Natural killer cell treated with Interleukin-12 subunit alpha and Interleukin-12 subunit beta and Interleukin-15 and Interleukin-18, amount 100 ng/mL, for 72 hours (primary cell): ENCODE measurements around the gene HLF. TPM values are rescaled to one million over a fixed set of nuclear protein-coding genes. Genes with fewer than 3 reads are reported as not detected.

ENCODE experiments used
- ATAC-seq, 2 donors: fragments of 150-1000 bp; cut with Tn5 transposase in 1 of 2; sonication (Bioruptor Pico), chemical (Tn5 transposase) in 1 of 2; 2 replicates each; pipeline ENCODE4 v1.10.0; 2021
- DNase-seq: peaks from one replicate; pipeline ENCODE4 v3.0.0; 2022; ENCODE audit warnings: low spot score
- H3K27ac Mint-ChIP-seq, 2 donors: 1 replicate in 1 of 2; 2 replicates in 1 of 2; pipeline ENCODE4 v1.8.0; 2022; ENCODE audit warnings: mixed read lengths in 2 of 2, mild to moderate bottlenecking in 1 of 2, moderate library complexity in 1 of 2
- H3K27me3 Mint-ChIP-seq, 2 donors: 1 replicate in 1 of 2; 2 replicates in 1 of 2; pipeline ENCODE4 v1.8.0; 2022; ENCODE audit warnings: mixed read lengths in 2 of 2
- H3K36me3 Mint-ChIP-seq: one replicate; pipeline ENCODE4 v1.8.0; 2022; ENCODE audit warnings: mixed read lengths
- H3K4me1 Mint-ChIP-seq, 2 donors: 1 replicate in 1 of 2; 2 replicates in 1 of 2; pipeline ENCODE4 v1.8.0; 2022; ENCODE audit warnings: low read depth in 2 of 2, mixed read lengths in 2 of 2, mild to moderate bottlenecking in 1 of 2
- H3K4me3 Mint-ChIP-seq: one replicate; pipeline ENCODE4 v1.8.0; 2022; ENCODE audit warnings: mixed read lengths
- H3K9me3 Mint-ChIP-seq: 2 replicates; pipeline ENCODE4 v1.8.0; 2022; ENCODE audit warnings: mixed read lengths
- total RNA-seq, 2 donors: library from RNA; stranded (reverse); gene quantifications; one replicate each; pipeline ENCODE4 v1.2.3, GENCODE V29; 2022

The HLF gene
- total RNA-seq, 2 donors from 2014 or later: 0.21 to 1.4 TPM

DNA sequence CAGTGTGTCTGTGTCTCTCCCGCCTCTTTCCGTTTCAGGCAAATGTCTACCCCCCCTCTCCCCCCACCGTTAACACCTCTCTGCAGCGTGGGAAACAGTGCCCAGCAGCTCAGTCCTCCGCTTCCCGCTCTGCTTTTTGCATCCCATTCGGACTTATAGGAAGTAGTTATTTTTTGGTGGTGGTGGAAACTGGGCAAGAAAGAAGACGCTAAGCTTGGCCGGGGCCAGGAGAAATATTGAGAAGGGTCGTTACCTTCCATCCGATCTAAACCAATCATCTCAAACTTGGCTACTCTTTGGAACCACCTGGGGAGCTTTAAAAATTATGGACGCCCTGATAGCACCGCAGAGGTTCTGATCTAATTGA is 499 bp upstream of the HLF start:
- no peaks in the 10 kb centered on the region for H3K9me3 Mint-ChIP-seq
- DNase-seq (no peak), ATAC-seq (no peak)
- peak overlapping the region; percentile 70 for H3K4me3 Mint-ChIP-seq
- peaks cover 54 to 81% of the 10 kb centered on the region in 2 donors for H3K27me3 Mint-ChIP-seq
- no peaks in the 10 kb centered on the region for H3K36me3 Mint-ChIP-seq
- H3K27ac Mint-ChIP-seq: no peak overlapping the region
- H3K4me1 Mint-ChIP-seq: peaks cover 9 to 12% of the 10 kb centered on the region in 2 donors

DNA sequence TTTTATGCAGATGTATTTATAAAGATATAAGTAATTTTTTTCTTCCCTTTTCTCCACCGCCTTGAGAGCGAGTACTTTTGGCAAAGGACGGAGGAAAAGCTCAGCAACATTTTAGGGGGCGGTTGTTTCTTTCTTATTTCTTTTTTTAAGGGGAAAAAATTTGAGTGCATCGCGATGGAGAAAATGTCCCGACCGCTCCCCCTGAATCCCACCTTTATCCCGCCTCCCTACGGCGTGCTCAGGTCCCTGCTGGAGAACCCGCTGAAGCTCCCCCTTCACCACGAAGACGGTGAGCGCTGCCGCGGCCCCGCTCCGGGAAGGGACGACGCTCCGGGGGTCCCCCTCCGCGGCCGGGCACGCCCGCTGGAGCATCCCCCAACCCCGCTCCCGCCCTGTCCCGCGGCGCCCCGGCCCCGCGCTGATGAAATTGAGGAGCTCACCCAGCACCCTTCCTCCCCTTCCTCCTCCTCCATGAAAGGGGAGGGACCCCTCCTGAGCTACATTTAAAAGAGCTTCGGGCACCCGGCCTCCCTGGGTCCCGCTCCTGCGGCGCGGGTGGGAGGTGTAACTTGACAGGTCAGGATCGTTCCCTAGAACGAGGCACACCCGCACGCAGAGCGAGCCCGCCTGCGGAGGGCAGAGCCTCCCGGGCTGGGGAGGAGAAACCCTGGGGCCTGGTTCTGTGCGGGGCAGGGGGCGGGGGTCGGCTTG is 706 bp downstream of the HLF start:
- H3K36me3 Mint-ChIP-seq: no peaks in the 10 kb centered on the region
- H3K9me3 Mint-ChIP-seq: no peaks in the 10 kb centered on the region
- ATAC-seq (no peak), DNase-seq (no peak)
- peak overlapping the region; percentile 27 for H3K4me3 Mint-ChIP-seq
- peaks cover 9 to 12% of the 10 kb centered on the region in 2 donors for H3K4me1 Mint-ChIP-seq
- H3K27ac Mint-ChIP-seq: no peak overlapping the region
- peaks cover 55 to 69% of the 10 kb centered on the region in 2 donors for H3K27me3 Mint-ChIP-seq

DNA sequence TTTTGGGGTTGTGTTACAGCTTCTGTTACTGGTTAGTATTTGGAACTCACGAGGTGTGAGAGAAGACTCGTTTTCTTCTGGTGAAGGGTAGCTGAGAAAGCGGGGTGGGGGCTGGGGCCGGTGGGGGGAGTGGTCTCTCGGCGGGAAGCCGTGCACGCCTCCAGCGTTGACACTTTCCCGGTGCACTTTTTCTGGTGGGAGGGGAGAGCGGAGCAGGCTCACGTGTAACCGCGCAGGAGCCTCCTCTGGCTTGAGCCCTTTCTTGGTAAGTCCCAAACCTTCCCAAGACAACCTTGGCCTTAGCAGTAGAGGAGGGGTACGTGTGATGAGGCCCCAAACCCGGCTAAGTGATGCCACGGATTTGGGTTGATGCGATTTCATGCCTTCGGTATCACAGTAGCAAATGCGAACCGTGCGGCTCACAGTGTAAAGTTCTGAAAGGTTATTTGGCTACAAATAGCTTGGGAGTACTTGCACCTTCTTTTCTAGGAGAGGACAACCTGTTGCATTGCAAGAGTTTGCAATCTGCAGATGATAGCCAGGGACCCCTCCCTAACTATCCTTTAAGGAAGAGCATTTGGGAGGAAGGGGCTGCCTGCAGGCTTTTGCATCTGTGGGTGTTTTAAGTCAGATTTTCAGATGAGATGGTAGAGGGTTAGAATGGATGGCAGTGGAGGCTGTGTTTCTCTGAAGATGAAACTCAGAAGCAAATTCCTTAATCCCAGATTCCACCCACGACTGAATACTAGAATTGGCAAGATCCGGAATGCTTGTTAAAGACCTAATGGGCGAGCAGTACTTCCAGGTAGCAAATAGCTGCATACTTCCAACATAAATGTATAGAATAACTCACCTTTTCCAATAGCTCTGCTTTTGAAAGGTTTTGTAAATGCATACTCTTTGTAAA is 1.5 kb downstream of the HLF start:
- ATAC-seq (no peak), DNase-seq (no peak)
- Mint-ChIP-seq H3K36me3 (no peaks in the 10 kb centered on the region), H3K27me3 (peaks cover 49 to 63% of the 10 kb centered on the region in 2 donors), H3K9me3 (no peaks in the 10 kb centered on the region), H3K4me3 (peak overlapping the region; percentile 27), H3K4me1 (peaks cover 9 to 12% of the 10 kb centered on the region in 2 donors), H3K27ac (no peak overlapping the region)

DNA sequence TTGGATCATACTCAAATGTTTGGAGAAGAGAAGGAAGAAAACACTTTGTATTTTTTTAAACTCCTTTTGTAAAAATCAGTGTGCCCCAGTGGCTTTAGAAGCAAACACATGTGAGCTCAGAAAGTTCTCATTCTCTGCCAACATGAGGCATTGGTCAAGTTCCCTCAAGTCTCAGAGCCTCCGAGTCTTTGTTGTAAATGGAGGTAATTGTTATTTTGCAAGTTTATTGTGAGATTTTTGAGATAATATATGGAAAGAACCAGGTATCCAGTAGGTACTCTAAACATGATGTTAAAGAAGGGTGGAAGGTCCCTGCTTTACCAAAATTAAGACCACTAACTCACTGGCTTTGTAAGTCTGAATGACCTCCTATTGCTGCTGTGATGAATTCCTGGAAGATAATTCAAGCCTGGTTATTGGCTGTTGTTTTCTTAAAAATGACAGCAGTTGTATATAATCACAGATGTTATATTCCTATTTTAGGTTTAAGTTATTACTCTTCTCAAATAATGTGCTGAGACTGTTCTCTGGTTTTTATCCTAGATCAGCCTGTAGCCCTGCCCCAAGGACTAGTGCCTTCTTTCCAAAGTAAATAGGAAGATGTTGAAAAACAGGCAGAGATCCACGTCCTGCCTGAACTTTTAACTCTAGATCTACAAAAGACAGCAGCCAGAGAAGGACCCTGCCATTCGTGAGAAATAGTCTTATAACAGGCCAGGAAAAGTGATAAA is 2.4 kb downstream of the HLF start:
- Mint-ChIP-seq H3K4me1 (peaks cover 9 to 12% of the 10 kb centered on the region in 2 donors), H3K9me3 (no peaks in the 10 kb centered on the region), H3K27ac (no peak overlapping the region), H3K4me3 (no peak overlapping the region), H3K27me3 (peaks cover 48 to 60% of the 10 kb centered on the region in 2 donors), H3K36me3 (no peaks in the 10 kb centered on the region)
- no peak for DNase-seq
- ATAC-seq: no peak

DNA sequence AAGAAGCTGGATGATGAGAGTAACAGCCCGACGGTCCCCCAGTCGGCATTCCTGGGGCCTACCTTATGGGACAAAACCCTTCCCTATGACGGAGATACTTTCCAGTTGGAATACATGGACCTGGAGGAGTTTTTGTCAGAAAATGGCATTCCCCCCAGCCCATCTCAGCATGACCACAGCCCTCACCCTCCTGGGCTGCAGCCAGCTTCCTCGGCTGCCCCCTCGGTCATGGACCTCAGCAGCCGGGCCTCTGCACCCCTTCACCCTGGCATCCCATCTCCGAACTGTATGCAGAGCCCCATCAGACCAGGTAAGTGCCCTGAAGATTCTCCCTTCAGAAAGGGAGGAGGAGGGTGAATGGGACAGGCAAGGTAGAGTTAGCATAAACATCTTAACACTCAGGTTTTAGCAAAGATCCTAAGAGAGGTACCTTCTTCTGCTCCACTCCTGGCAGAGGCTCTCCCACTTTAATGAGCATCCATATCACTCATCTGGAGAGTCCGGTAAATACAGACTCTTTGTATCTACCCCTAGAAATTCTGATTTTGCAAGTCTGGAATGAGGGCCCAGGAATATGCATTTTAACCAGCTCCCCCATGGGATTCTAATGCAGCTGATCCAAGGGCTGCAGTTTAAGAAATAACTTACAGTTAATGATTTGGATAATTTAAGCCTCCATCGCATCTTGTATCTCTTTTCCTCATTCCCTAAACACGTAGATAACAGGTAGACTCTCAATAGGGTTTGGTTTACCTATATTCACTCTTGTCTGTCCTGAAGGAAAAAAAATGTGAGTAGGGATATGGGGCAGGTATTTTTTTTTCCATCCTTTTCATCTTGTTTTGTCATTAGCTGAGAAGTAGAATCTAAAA is 3.3 kb downstream of the HLF start:
- peaks cover 9 to 12% of the 10 kb centered on the region in 2 donors for H3K4me1 Mint-ChIP-seq
- no peaks in the 10 kb centered on the region for H3K9me3 Mint-ChIP-seq
- H3K36me3 Mint-ChIP-seq: no peaks in the 10 kb centered on the region
- H3K27me3 Mint-ChIP-seq: peaks cover 48 to 60% of the 10 kb centered on the region in 2 donors
- DNase-seq (no peak), ATAC-seq (no peak)
- H3K4me3 Mint-ChIP-seq: no peak overlapping the region
- no peak overlapping the region for H3K27ac Mint-ChIP-seq

DNA sequence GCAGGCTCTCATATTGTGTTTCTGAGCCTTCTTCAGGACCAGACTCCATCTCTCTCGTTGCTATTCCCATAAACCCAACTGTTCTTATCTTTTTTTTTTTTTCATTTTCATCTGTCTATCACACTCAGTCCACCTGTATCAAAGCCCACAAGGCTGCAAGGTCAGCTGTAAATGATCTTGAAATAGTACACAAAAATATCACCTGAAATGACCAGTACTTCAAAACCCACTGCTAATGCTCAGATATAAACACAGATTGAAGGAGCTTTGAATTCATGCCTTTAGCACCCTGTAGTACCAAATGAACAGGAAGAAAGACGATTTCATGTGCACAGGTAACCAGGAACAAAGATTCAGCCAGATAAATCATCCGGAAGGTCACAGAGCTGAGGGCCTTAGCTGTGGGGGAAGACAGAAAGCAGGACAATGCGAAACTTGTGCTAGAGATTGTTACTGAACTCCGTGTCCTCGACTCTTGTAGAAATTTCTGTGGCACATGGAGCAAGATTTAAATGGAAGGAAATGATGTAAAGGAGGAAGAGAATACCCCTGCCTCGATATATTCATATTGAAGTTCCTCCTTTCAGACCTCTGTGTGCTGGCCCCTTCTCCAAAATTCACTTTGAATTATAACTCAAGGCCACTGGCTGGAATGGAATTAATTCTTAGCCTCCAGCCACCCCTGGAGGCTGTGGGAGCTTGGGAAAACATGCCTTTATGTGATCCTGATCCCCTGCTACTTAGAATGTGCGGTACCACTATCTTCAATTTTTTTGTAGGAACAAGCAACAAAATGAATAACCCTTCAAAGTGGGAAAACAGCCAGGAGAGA is 4.1 kb downstream of the HLF start:
- Mint-ChIP-seq H3K9me3 (no peaks in the 10 kb centered on the region), H3K27me3 (peaks cover 47 to 57% of the 10 kb centered on the region in 2 donors), H3K4me3 (no peak overlapping the region), H3K27ac (no peak overlapping the region), H3K36me3 (no peaks in the 10 kb centered on the region), H3K4me1 (peaks cover 5 to 6% of the 10 kb centered on the region in 2 donors)
- no peak for ATAC-seq
- DNase-seq: no peak

DNA sequence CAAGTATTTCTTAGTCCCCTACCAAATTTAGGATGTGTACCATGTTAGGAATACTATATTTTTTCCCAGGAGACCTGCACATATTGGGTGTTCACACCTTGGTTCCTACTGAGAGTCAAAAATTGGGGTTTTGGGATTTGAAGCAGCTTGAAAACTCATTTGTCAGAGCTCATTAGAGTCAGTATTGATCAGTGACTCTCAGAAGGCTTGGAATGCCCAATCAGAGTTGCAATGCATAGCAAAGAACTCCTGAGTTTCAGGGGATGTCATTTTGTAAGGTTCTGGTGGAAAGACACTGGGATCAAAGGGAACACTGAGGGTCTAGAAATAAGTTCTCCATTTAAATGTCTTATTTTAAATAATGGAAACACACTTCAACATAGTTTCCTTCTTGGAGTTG is 5.1 kb downstream of the HLF start:
- no peaks in the 10 kb centered on the region for H3K36me3 Mint-ChIP-seq
- no peak for ATAC-seq
- H3K4me1 Mint-ChIP-seq: no peaks in the 10 kb centered on the region
- no peak for DNase-seq
- no peaks in the 10 kb centered on the region for H3K9me3 Mint-ChIP-seq
- no peak overlapping the region for H3K27ac Mint-ChIP-seq
- H3K4me3 Mint-ChIP-seq: no peak overlapping the region
- H3K27me3 Mint-ChIP-seq: peaks cover 45 to 59% of the 10 kb centered on the region in 2 donors

DNA sequence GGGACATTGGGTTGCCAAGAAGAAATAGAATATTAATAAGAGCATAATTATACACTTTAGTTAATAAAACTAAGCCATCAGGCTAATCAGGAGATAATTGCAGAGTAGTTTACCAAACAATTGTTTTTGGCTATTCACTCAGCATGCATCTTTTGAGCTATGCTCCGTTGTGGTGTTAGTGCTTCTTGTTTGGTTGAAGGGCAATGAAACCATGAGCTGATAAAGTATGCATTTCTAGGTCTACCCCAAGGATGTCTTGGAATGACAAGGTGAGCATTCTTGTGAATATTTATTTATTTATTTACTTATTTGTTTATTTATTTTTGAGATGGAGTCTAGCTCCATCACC is 6.4 kb downstream of the HLF start:
- Mint-ChIP-seq H3K27ac (no peak overlapping the region), H3K36me3 (no peaks in the 10 kb centered on the region), H3K4me1 (no peaks in the 10 kb centered on the region), H3K27me3 (peaks cover 45 to 66% of the 10 kb centered on the region in 2 donors), H3K4me3 (no peak overlapping the region), H3K9me3 (no peaks in the 10 kb centered on the region)
- ATAC-seq: no peak
- DNase-seq: no peak

DNA sequence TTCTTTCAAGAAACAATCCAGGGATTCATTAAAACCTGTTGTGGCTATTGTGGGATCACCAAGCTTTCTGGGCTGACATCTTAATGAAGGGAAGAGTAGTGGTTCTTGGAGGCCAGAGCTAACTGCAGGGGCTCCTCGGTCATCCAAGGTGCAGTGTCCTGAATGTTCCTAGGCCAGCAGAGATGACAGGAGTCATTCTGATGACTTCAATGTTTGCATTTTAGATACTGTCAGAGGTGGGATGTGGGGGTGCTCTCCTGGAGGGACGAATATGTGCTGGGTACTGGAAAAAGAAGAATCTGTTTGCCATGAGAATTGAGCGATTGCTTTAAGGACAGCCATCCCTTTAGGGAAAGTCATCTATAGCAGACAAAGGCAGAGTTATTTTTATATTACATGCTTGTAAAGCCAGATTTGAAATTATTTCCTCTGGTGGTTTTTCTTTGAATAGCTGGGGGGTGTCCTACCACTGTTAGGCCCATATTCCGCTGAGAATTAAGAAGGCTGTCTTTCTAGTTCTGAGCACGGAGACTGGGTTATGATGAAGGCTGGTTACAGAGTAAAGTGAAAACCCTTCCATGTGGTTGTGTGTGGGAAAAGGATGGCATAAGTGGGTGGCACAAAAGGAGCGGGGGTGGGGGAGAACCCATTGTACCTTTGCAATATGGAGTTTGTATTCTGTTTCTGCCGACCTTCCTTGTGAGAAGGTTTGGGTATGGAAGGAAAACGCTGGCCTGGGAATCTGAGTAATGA is 7.4 kb downstream of the HLF start:
- DNase-seq (no peak), ATAC-seq (no peak)
- peaks cover 39 to 62% of the 10 kb centered on the region in 2 donors for H3K27me3 Mint-ChIP-seq
- H3K36me3 Mint-ChIP-seq: no peaks in the 10 kb centered on the region
- H3K27ac Mint-ChIP-seq: no peak overlapping the region
- H3K4me3 Mint-ChIP-seq: no peak overlapping the region
- H3K9me3 Mint-ChIP-seq: no peaks in the 10 kb centered on the region
- H3K4me1 Mint-ChIP-seq: no peaks in the 10 kb centered on the region

DNA sequence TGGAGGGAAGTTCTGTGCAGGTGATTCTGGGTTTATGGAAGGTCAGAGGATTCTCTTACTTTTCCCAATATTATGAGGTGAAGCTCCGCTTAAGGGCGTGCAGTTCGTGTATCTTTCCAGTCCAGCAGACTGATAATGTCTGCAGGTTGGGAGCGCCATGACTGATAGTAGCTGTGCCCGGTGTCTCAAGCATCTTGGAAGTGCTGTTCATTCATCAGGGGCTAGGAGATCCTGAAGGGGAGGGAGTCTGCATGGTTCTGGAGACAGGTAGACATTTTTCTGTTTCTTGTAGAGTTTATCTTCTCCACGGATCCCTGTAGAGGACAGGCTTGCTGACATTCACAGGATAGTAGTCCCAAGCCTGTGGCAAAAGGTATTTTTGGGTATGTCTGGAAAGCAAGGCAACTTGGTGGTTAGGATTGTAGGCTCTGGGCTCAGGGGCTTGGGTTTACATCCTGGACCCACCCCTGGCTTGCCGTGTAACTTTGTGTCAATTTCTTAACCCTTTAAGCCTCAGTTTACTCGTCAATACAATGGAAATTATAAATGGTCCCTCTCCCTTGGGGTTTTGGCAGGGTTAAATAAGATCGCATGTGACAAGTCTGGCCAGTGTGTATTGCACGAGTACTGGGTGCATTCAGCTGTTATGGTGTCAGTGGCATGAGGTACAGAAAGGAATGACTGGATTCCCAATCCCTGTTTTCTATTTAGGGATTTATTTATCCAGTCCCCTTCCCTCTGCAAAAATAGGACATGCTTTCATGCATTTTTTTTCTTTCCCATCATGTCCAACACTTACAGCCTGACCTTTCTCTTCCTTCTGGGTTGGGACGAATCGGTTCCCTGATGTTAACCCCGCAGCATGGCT is 8.2 kb downstream of the HLF start:
- H3K4me3 Mint-ChIP-seq: no peak overlapping the region

DNA sequence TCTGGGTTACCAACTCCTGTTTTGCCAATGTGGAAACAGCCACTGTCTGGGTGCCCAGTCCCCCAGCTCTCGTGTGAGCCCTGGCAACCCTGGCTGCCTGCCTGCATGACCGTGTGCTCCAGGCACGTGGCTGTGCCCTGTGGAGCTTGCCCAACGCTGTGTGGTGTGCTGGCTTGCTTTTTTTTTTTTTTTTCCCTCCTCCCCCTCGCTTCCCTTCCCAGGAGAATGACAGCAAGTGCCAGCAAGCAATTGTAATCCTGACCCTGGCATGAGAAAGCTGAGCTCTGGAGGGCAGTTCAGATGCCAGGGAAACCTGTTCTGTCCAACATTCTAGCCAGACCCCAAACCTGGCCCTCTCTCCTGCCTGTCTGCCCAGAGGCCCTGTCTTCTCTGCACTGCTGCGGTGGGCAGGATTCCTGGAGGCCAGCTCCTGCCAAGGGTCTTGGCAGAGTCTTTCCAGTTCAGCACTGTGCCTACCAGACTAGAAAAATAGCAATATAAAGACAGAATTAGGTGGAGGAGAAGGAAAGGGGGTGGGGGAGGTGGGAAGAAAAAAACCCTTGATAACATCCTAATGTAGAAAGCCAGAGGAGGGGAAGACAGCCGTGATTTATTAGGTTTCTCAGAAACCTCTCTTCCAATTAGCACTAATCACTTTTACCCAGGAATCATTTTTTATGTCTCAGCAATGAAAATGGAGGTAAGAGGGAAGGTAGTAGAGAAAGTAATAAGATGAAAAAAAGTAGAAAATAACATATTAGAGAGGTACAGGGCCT is 9.0 kb downstream of the HLF start:
- no peak for ATAC-seq
- no peaks in the 10 kb centered on the region for H3K36me3 Mint-ChIP-seq
- no peaks in the 10 kb centered on the region for H3K9me3 Mint-ChIP-seq
- no peak overlapping the region for H3K27ac Mint-ChIP-seq
- DNase-seq: no peak
- H3K4me1 Mint-ChIP-seq: no peaks in the 10 kb centered on the region
- no peak overlapping the region for H3K4me3 Mint-ChIP-seq
- H3K27me3 Mint-ChIP-seq: peaks cover 25 to 45% of the 10 kb centered on the region in 2 donors

More for the DNA sequence above, 8.2 kb downstream of the HLF start:
- no peaks in the 10 kb centered on the region for H3K9me3 Mint-ChIP-seq
- H3K27me3 Mint-ChIP-seq: peaks cover 33 to 54% of the 10 kb centered on the region in 2 donors
- H3K27ac Mint-ChIP-seq: no peak overlapping the region
- no peaks in the 10 kb centered on the region for H3K36me3 Mint-ChIP-seq
- ATAC-seq (no peak), DNase-seq (no peak)
- H3K4me1 Mint-ChIP-seq: no peaks in the 10 kb centered on the region
